DOHH2 (cell line): Measurements from ENCODE around the gene SEMA6A.

Source experiments
- H3F3A ChIP-seq: fragments of 200-600 bp; sonication (generic), shearing (Covaris generic); 2 replicates; pipeline ENCODE4 v1.6.0; 2016; ENCODE audit warnings: antibody characterized with exemption, mild to moderate bottlenecking; ENCODE audit not compliant: control insufficient read depth, insufficient read depth
- H3K27ac ChIP-seq: fragments of 200-600 bp; sonication (generic); 2 replicates; pipeline ENCODE4 v1.5.1; 2014; ENCODE audit warnings: low read depth, mild to moderate bottlenecking, low read length, moderate library complexity
- H3K27me3 ChIP-seq: fragments of 200-600 bp; sonication (generic); 2 replicates; pipeline ENCODE4 v1.6.1; 2014; ENCODE audit warnings: mild to moderate bottlenecking, low read length, mixed read lengths; ENCODE audit not compliant: control insufficient read depth
- H3K36me3 ChIP-seq: fragments of 200-600 bp; sonication (generic); 2 replicates; pipeline ENCODE4 v1.6.1; 2014; ENCODE audit warnings: mild to moderate bottlenecking, low read length, moderate library complexity, mixed read lengths; ENCODE audit not compliant: control insufficient read depth
- H3K4me1 ChIP-seq: fragments of 200-600 bp; sonication (generic); 2 replicates; pipeline ENCODE4 v1.6.1; 2014; ENCODE audit warnings: mild to moderate bottlenecking, low read length, mixed read lengths; ENCODE audit not compliant: control insufficient read depth
- H3K4me2 ChIP-seq: fragments of 200-600 bp; sonication (generic); 2 replicates; pipeline ENCODE4 v1.6.0; 2014; ENCODE audit warnings: mild to moderate bottlenecking, low read length, moderate library complexity
- H3K4me3 ChIP-seq: fragments of 200-600 bp; sonication (generic); 2 replicates; pipeline ENCODE4 v1.5.1; 2014; ENCODE audit warnings: mild to moderate bottlenecking, low read length, mixed read lengths
- H3K79me2 ChIP-seq: fragments of 200-600 bp; sonication (generic); 2 replicates; pipeline ENCODE4 v1.6.1; 2014; ENCODE audit warnings: mild to moderate bottlenecking, low read length, mixed read lengths; ENCODE audit not compliant: control insufficient read depth
- H3K9me2 ChIP-seq: fragments of 200-600 bp; sonication (generic); replicated peaks from 2 replicates; pipeline ENCODE4 v1.6.1; 2014; ENCODE audit warnings: mild to moderate bottlenecking, low read length, mixed read lengths; ENCODE audit not compliant: control insufficient read depth
- H3K9me3 ChIP-seq: fragments of 200-600 bp; sonication (generic); 2 replicates; pipeline ENCODE4 v1.6.1; 2014; ENCODE audit warnings: antibody characterized with exemption, low read length, mixed read lengths; ENCODE audit not compliant: control insufficient read depth, insufficient read depth
- H4K20me1 ChIP-seq: fragments of 200-600 bp; sonication (generic); 2 replicates; pipeline ENCODE4 v1.6.0; 2014; ENCODE audit warnings: low read depth, mild to moderate bottlenecking, antibody characterized with exemption, low read length, moderate library complexity; ENCODE audit not compliant: control insufficient read depth, insufficient read depth
- EZH2phosphoT487 ChIP-seq: fragments of 200-600 bp; sonication (generic); IDR thresholded peaks from 2 replicates; pipeline ENCODE4 v1.6.1; 2017; ENCODE audit warnings: borderline replicate concordance, mild to moderate bottlenecking, antibody characterized with exemption, low read length, moderate library complexity, mixed read lengths
- TF ChIP-seq, protein P1 (sequence below): fragments of 200-600 bp; sonication (generic); IDR thresholded peaks from one replicate; pipeline ENCODE4 v1.5.1; 2014; ENCODE audit warnings: antibody characterized with exemption, mild to moderate bottlenecking, low read depth, low read length; ENCODE audit not compliant: poor library complexity, severe bottlenecking

SEMA6A gene

DNA sequence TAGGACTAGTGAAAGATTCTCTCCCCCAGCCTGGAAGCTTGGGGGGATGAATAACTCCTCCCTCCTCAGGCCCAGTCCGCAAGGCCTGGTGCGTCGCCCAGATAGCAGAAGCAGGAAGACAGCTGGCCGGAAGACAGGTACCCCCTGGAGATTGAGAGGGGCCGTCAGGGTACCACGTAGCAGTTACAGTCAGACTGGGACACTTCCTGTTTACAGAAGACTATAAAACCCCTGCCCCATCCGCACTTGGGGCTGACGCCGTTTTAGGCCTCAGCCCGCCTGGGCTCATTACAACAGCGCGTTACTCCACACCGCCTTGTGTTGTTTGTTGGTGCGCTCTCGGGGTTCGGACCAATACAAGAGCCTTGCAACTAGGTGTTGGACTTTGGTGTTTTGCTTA, 15.4 kb downstream of the SEMA6A start:
- Histone ChIP-seq H4K20me1 (no peaks in the 10 kb centered on the region), H3K36me3 (no peaks in the 10 kb centered on the region), H3K79me2 (no peaks in the 10 kb centered on the region), H3K27ac (no peak overlapping the region), H3K27me3 (no peaks in the 10 kb centered on the region), H3F3A (no peaks in the 10 kb centered on the region), H3K4me2 (no peak overlapping the region), H3K4me1 (peaks cover 3% of the 10 kb centered on the region; the same call in 1 of the 2 replicates), H3K4me3 (no peak overlapping the region), H3K9me3 (no peaks in the 10 kb centered on the region), H3K9me2 (no peaks in the 10 kb centered on the region)
- TF ChIP-seq EZH2phosphoT487: no peak
- TF ChIP-seq, protein P1, sequence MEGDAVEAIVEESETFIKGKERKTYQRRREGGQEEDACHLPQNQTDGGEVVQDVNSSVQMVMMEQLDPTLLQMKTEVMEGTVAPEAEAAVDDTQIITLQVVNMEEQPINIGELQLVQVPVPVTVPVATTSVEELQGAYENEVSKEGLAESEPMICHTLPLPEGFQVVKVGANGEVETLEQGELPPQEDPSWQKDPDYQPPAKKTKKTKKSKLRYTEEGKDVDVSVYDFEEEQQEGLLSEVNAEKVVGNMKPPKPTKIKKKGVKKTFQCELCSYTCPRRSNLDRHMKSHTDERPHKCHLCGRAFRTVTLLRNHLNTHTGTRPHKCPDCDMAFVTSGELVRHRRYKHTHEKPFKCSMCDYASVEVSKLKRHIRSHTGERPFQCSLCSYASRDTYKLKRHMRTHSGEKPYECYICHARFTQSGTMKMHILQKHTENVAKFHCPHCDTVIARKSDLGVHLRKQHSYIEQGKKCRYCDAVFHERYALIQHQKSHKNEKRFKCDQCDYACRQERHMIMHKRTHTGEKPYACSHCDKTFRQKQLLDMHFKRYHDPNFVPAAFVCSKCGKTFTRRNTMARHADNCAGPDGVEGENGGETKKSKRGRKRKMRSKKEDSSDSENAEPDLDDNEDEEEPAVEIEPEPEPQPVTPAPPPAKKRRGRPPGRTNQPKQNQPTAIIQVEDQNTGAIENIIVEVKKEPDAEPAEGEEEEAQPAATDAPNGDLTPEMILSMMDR: no peak

DNA sequence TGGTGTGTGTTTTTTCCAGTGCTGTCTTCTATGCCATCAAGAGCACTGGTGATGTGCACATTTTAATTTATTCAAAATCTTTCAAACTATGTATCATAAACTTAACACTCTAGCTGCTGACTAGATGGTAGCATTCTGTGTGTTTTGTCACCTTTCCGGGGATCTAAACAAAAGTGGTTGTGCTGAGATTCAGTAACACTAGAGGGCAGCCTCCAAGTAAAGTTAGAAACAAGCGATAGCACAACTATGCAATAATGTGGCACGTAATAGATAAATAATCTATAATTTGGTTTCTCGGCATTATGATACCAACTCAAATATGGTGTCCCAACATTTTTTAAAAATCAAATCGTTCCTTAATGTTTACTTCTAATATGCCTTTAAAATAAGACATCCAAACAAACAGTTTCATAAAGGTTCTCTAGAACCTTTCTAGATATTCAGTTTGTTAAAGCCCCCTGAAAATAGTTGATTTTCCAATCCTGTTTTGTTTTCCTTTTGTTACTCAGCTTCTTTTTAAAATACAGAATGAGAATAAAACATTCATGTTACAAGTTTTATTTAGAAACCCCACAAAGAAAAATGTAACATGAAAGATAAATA, 16.9 kb downstream of the SEMA6A start:
- Histone ChIP-seq H4K20me1 (no peaks in the 10 kb centered on the region), H3K27me3 (no peaks in the 10 kb centered on the region), H3K36me3 (no peaks in the 10 kb centered on the region), H3K4me3 (no peak overlapping the region), H3K4me1 (peaks cover 3% of the 10 kb centered on the region; the same call in 1 of the 2 replicates), H3K9me3 (no peaks in the 10 kb centered on the region), H3K27ac (no peak overlapping the region), H3K9me2 (no peaks in the 10 kb centered on the region), H3K4me2 (no peak overlapping the region), H3F3A (no peaks in the 10 kb centered on the region), H3K79me2 (no peaks in the 10 kb centered on the region)
- TF ChIP-seq, protein P1: peak; percentile 74
- no peak for TF ChIP-seq EZH2phosphoT487

DNA sequence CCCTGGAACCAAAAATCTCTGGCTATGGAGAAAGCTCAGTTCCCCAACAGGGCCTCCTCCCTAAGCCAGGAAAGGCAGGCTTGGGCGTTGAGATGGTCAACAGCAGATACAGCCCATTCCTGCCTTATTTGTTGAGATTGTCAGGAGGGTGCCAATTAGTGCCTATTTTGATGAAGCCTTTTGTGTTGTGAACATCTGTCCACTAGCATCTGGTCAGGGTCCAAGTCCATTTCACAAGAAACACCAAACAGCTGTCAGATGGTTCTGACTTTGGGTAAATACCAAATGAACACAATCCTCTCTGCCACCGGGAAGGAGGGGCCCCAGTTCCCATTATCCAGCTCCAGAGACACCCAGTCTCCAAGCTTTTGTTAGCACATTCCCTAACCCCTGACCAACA, 19.9 kb downstream of the SEMA6A start:
- no peaks in the 10 kb centered on the region for H3K79me2 ChIP-seq

More for the DNA sequence above, 19.9 kb downstream of the SEMA6A start:
- H3K27ac ChIP-seq: no peak overlapping the region
- no peak overlapping the region for H3K4me3 ChIP-seq
- no peaks in the 10 kb centered on the region for H3K27me3 ChIP-seq
- no peaks in the 10 kb centered on the region for H3K4me1 ChIP-seq
- TF ChIP-seq, protein P1: no peak
- TF ChIP-seq EZH2phosphoT487: no peak
- H4K20me1 ChIP-seq: no peaks in the 10 kb centered on the region
- H3K36me3 ChIP-seq: no peaks in the 10 kb centered on the region
- no peaks in the 10 kb centered on the region for H3K9me2 ChIP-seq
- no peak overlapping the region for H3K4me2 ChIP-seq
- H3K9me3 ChIP-seq: no peaks in the 10 kb centered on the region
- no peaks in the 10 kb centered on the region for H3F3A ChIP-seq
